OCI-LY3 (cell line): Measurements from ENCODE around the gene TALDO1.

ENCODE experiments used
- CTCF ChIP-seq: fragments of 200-600, 300-600 bp; sonication (generic); IDR thresholded peaks from 2 replicates; pipeline ENCODE4 v1.5.1; 2014; ENCODE audit warnings: antibody characterized with exemption, low read length, low read depth
- EZH2phosphoT487 ChIP-seq: fragments of 200-600 bp; shearing (Covaris generic); IDR thresholded peaks from 2 replicates; pipeline ENCODE4 v1.6.1; 2018; ENCODE audit warnings: antibody characterized with exemption, mixed run types, low read depth

- TF ChIP-seq CTCF (no peak), EZH2phosphoT487 (no peak)
Measured at GRCh38 chr11:704228-704674, 43.0 kb upstream of the TALDO1 start.
